WERI-Rb-1 (cell line): ENCODE data around the gene ZNF497.
A peak's percentile ranks its signal among the peaks of the same experiment; 100 is the strongest.

ENCODE experiments used
- DNase-seq: peaks from one replicate; pipeline ENCODE4 v3.0.0-alpha.2; 2020
- H3K27ac ChIP-seq: fragments of 250-450 bp; sonication (Bioruptor Pico); 2 replicates; pipeline ENCODE4 v1.5.1; 2020; ENCODE audit warnings: mild to moderate bottlenecking, moderate library complexity
- H3K27me3 ChIP-seq: fragments of 250-450 bp; sonication (Bioruptor Pico); 2 replicates; pipeline ENCODE4 v1.5.1; 2021; ENCODE audit warnings: mild to moderate bottlenecking, low read depth, moderate library complexity; ENCODE audit not compliant: insufficient read depth, severe bottlenecking
- H3K36me3 ChIP-seq: fragments of 250-450 bp; sonication (Bioruptor Pico); 2 replicates; pipeline ENCODE4 v1.5.1; 2020; ENCODE audit warnings: mild to moderate bottlenecking, moderate library complexity
- H3K4me3 ChIP-seq: 2 replicates; pipeline ENCODE4 v1.5.1; 2011; ENCODE audit warnings: low read depth, mild to moderate bottlenecking, control low read depth, low read length
- H3K9me3 ChIP-seq: fragments of 250-450 bp; sonication (Bioruptor Pico); 2 replicates; pipeline ENCODE4 v1.5.1; 2021; ENCODE audit warnings: mild to moderate bottlenecking, moderate library complexity; ENCODE audit not compliant: severe bottlenecking
- CTCF ChIP-seq: IDR thresholded peaks from 2 replicates; pipeline ENCODE4 v1.5.1; 2011; ENCODE audit warnings: low read depth, mild to moderate bottlenecking, control low read depth, inconsistent platforms, low read length

ZNF497 gene

GRCh38 chr19:58338825-58339558, 23.6 kb downstream of the ZNF497 start:
- Histone ChIP-seq H3K9me3 (no peaks in the 10 kb centered on the region), H3K27me3 (no peaks in the 10 kb centered on the region), H3K4me3 (no peak overlapping the region), H3K27ac (no peak overlapping the region), H3K36me3 (peaks cover 27% of the 10 kb centered on the region)
- TF ChIP-seq CTCF: peak; percentile 44
- DNase-seq: peak; percentile 44

- Histone ChIP-seq H3K27me3 (no peaks in the 10 kb centered on the region), H3K36me3 (peaks cover 27% of the 10 kb centered on the region), H3K9me3 (no peaks in the 10 kb centered on the region), H3K27ac (no peak overlapping the region), H3K4me3 (no peak overlapping the region)
- no peak for DNase-seq
- TF ChIP-seq CTCF: no peak
Observed at GRCh38 chr19:58338336-58338735, 24.2 kb downstream of the ZNF497 start.

GRCh38 chr19:58336820-58337219, 25.7 kb downstream of the ZNF497 start:
- TF ChIP-seq CTCF: no peak
- H3K36me3 ChIP-seq: peaks cover 27% of the 10 kb centered on the region
- DNase-seq: no peak
- no peaks in the 10 kb centered on the region for H3K9me3 ChIP-seq
- H3K4me3 ChIP-seq: no peak overlapping the region
- H3K27me3 ChIP-seq: no peaks in the 10 kb centered on the region
- H3K27ac ChIP-seq: no peak overlapping the region

- DNase-seq: no peak
- Histone ChIP-seq H3K27ac (no peak overlapping the region), H3K4me3 (no peak overlapping the region), H3K36me3 (peaks cover 24% of the 10 kb centered on the region), H3K9me3 (no peaks in the 10 kb centered on the region), H3K27me3 (no peaks in the 10 kb centered on the region)
- TF ChIP-seq CTCF: no peak
Observed at GRCh38 chr19:58336216-58336615, 26.3 kb downstream of the ZNF497 start.

- peaks cover 22% of the 10 kb centered on the region for H3K36me3 ChIP-seq
- no peaks in the 10 kb centered on the region for H3K9me3 ChIP-seq
Observed at GRCh38 chr19:58335630-58336029, 26.9 kb downstream of the ZNF497 start.

More at GRCh38 chr19:58335630-58336029, 26.9 kb downstream of the ZNF497 start:
- no peak for DNase-seq
- Histone ChIP-seq H3K27me3 (no peaks in the 10 kb centered on the region), H3K27ac (no peak overlapping the region), H3K4me3 (no peak overlapping the region)
- TF ChIP-seq CTCF: no peak
